ENCODE data around the gene WDR54.

The WDR54 gene

DNA sequence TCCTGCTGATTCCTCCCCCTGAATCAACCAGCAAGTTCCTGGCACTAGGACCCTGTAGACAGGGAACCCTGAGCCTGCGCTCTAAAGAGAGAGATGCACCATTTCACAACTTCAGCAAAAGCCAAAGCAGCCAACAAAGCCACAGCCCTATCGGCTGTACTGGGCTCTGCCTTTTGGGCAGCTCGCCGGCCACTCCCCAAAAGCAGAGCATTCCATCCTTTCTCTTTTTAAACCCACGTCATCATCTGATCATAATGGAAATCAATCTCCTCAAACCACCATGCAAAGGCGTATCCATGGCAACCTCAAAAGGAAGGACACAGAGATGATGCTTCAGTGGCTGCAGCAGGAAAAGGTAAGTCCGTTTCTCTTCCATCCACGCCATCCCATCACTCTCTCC, 36.1 kb upstream of the WDR54 start:
- no peaks in the 10 kb centered on the region for H3K36me3 ChIP-seq (ENCODE audit: control insufficient read depth, insufficient read depth, low read length)
- peaks cover 37% of the 10 kb centered on the region for H3K4me1 ChIP-seq (ENCODE audit: control insufficient read depth, insufficient read depth, low read length)
- no peak overlapping the region for H3K4me3 ChIP-seq (ENCODE audit: low read length)
- no peaks in the 10 kb centered on the region for H3K27me3 ChIP-seq (ENCODE audit: control insufficient read depth, insufficient read depth, low read length)
- H3K9ac ChIP-seq (ENCODE audit: low read length): no peak overlapping the region
- no peaks in the 10 kb centered on the region for H3K9me3 ChIP-seq (ENCODE audit: control insufficient read depth, low read length)

DNA sequence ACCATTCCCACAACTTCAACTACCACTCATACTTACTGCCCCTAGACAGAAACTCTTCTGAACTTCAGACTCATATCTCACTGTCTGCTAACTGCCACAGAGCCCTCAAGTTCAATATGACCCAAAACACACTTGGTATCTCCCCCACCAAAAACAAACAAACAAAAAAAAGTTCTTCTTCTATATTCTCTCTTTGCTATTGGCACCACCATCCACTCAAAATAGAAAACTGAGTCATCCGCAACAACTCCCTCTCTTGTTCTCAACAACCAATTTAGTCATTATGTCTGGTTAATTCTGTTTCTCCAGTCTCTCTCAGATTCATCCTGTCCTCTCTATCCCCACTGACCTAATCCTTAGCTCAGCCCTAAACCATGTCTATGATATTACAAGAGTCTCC, 34.2 kb upstream of the WDR54 start:
- no peak overlapping the region for H3K9ac ChIP-seq (ENCODE audit: low read length)
- peaks cover 37% of the 10 kb centered on the region for H3K4me1 ChIP-seq (ENCODE audit: control insufficient read depth, insufficient read depth, low read length)
- no peaks in the 10 kb centered on the region for H3K36me3 ChIP-seq (ENCODE audit: control insufficient read depth, insufficient read depth, low read length)
- no peaks in the 10 kb centered on the region for H3K27me3 ChIP-seq (ENCODE audit: control insufficient read depth, insufficient read depth, low read length)
- H3K9me3 ChIP-seq (ENCODE audit: control insufficient read depth, low read length): no peaks in the 10 kb centered on the region
- H3K4me3 ChIP-seq (ENCODE audit: low read length): no peak overlapping the region

DNA sequence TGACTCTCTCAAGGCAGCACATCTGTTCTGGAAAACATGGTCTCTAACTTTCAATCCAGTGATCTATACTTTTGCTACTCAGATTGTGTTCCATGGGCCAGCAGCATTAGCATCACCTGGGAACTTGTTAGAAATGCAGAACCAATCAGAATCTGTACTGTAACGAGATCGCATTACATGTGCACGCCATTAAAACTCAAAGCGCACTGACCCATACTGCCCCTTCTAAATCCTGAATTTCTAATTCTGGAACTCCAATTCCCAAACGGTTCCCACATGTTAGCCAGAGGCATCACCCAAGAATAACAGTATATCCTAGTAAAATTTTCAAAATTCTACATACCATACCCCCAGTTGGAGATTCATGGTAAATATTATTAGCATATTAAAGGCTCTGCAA, 30.9 kb upstream of the WDR54 start:
- peaks cover 18% of the 10 kb centered on the region for H3K4me1 ChIP-seq (ENCODE audit: control insufficient read depth, insufficient read depth, low read length)
- no peaks in the 10 kb centered on the region for H3K27me3 ChIP-seq (ENCODE audit: control insufficient read depth, insufficient read depth, low read length)
- H3K36me3 ChIP-seq (ENCODE audit: control insufficient read depth, insufficient read depth, low read length): no peaks in the 10 kb centered on the region
- H3K9me3 ChIP-seq (ENCODE audit: control insufficient read depth, low read length): no peaks in the 10 kb centered on the region
- no peak overlapping the region for H3K4me3 ChIP-seq (ENCODE audit: low read length)
- peak overlapping the region; percentile 91 for H3K9ac ChIP-seq (ENCODE audit: low read length)

DNA sequence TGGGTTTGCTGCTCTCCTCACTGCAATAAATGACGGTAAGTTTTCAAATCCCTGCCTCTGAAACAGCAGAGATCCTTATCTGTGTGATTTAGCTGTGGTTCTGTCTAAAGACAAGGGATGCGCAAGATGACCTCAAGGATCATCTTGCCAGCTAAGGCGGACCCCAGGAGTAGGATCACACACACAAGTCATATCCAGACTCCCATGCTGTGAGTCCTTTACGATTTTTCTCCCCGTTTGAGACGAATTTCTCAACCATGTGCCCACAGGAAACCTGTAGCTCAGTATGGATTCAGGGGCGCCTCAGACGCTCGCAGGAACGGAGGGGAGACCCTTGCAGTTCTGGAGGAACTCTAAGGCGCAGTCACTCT, 30.3 kb upstream of the WDR54 start:
- H3K9ac ChIP-seq (ENCODE audit: low read length): peak overlapping the region; percentile 91

DNA sequence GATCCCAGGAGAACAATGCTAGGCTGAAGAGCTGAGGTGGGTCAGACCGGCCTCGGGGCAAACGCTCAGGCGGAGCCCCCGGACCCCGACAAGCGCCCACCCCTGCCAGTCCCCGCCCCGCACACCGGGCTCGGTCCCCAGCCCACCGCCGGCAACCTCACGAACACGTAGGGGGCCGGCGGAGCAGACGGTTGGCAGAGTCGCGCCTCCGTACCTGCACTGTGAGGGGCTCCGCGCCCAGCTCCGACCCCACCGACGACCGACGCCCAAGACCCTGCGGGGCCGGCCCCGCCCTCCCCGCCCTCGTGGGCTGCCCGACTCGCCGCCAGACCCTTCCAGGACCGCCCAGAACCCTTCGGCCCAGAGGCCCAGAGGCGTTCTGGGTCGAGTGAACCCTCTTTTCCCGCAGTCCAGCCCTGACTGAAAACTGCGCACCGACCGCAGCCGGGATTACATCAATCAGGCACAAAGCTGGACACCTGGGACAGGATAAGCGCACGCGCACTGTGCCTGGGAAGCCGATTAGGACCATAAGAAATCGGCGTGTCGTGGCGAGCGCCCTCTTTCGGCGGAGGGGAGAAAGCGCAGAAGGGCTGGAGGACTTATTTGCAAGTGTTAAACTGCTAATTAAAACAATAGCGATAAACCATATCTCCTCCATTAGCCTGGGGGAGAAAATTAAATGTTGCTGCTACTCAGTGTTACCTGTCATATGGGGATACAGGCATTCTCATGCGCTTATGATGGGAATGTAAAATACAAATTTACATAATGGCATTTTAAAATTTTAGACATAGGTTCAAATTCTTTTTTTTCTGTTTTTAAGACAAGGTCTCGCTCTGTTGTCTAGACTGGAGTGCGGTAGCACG, 29.7 kb upstream of the WDR54 start:
- no peaks in the 10 kb centered on the region for H3K9me3 ChIP-seq (ENCODE audit: control insufficient read depth, low read length)
- peak overlapping the region; percentile 91 for H3K9ac ChIP-seq (ENCODE audit: low read length)
- H3K27me3 ChIP-seq (ENCODE audit: control insufficient read depth, insufficient read depth, low read length): no peaks in the 10 kb centered on the region
- no peaks in the 10 kb centered on the region for H3K36me3 ChIP-seq (ENCODE audit: control insufficient read depth, insufficient read depth, low read length)
- H3K4me3 ChIP-seq (ENCODE audit: low read length): peak overlapping the region; percentile 62
- peaks cover 18% of the 10 kb centered on the region for H3K4me1 ChIP-seq (ENCODE audit: control insufficient read depth, insufficient read depth, low read length)

More for the DNA sequence above, 30.3 kb upstream of the WDR54 start:
- Histone ChIP-seq H3K4me1 (ENCODE audit: control insufficient read depth, insufficient read depth, low read length) (peaks cover 18% of the 10 kb centered on the region), H3K9me3 (ENCODE audit: control insufficient read depth, low read length) (no peaks in the 10 kb centered on the region), H3K27me3 (ENCODE audit: control insufficient read depth, insufficient read depth, low read length) (no peaks in the 10 kb centered on the region), H3K4me3 (ENCODE audit: low read length) (peak overlapping the region; percentile 62), H3K36me3 (ENCODE audit: control insufficient read depth, insufficient read depth, low read length) (no peaks in the 10 kb centered on the region)

DNA sequence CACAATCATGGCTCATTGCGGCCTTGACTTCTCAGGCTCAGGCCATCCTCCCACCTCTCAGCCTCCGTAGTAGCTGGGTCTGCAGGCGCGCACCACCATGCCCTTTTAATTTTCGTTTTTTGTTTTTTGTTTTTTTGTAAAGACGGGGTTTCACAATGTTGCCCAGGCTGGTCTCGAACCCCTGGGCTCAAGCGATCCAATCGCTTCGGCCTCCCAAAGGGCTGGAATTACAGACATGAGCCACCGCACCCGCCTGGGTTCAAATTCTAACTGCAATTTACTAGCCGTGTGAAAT, 29.1 kb upstream of the WDR54 start:
- H3K9ac ChIP-seq (ENCODE audit: low read length): no peak overlapping the region

DNA sequence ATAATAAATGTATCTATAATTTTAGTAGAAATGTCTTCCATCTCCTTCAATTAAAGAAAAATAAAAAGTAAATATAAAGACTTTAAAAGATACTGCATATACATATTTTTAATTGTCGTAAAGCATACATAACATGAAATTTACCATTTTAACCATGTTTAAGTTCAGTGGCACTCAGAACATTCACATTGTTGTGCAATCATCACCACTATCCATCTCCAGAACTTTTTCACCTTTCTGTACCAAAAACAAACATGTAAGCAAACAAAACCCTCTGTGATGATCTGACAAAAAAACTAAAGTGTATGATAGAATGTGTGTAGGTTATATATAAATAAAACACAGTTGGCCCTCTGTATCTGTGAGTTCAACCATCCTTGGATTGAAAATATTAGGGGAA, 28.0 kb upstream of the WDR54 start:
- Histone ChIP-seq H3K4me3 (ENCODE audit: low read length) (no peak overlapping the region), H3K36me3 (ENCODE audit: control insufficient read depth, insufficient read depth, low read length) (no peaks in the 10 kb centered on the region), H3K4me1 (ENCODE audit: control insufficient read depth, insufficient read depth, low read length) (peaks cover 18% of the 10 kb centered on the region), H3K9ac (ENCODE audit: low read length) (no peak overlapping the region), H3K9me3 (ENCODE audit: control insufficient read depth, low read length) (no peaks in the 10 kb centered on the region), H3K27me3 (ENCODE audit: control insufficient read depth, insufficient read depth, low read length) (no peaks in the 10 kb centered on the region)

More for the DNA sequence above, 29.1 kb upstream of the WDR54 start:
- peaks cover 18% of the 10 kb centered on the region for H3K4me1 ChIP-seq (ENCODE audit: control insufficient read depth, insufficient read depth, low read length)
- no peaks in the 10 kb centered on the region for H3K9me3 ChIP-seq (ENCODE audit: control insufficient read depth, low read length)
- no peaks in the 10 kb centered on the region for H3K27me3 ChIP-seq (ENCODE audit: control insufficient read depth, insufficient read depth, low read length)
- H3K36me3 ChIP-seq (ENCODE audit: control insufficient read depth, insufficient read depth, low read length): no peaks in the 10 kb centered on the region
- no peak overlapping the region for H3K4me3 ChIP-seq (ENCODE audit: low read length)

DNA sequence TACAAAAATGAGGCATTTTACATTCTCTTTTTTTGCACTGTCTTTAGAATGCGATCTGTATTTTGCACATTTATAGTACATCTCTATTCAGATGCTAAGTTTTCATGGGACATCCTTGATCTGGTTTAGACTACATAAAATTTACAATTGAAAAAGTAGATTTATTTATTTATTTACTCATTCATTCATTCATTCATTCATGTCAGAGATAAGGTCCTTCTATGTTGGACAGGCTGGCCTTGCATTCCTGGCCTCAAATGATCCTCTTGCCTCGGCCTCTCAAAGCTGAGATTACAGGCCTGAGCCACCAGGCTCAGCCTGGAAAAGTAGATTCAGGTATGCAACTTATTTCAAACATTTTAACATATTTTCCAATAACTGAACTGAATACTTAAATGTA, 25.4 kb upstream of the WDR54 start:
- Histone ChIP-seq H3K36me3 (ENCODE audit: control insufficient read depth, insufficient read depth, low read length) (no peaks in the 10 kb centered on the region), H3K4me3 (ENCODE audit: low read length) (no peak overlapping the region), H3K9ac (ENCODE audit: low read length) (no peak overlapping the region), H3K9me3 (ENCODE audit: control insufficient read depth, low read length) (no peaks in the 10 kb centered on the region), H3K4me1 (ENCODE audit: control insufficient read depth, insufficient read depth, low read length) (no peaks in the 10 kb centered on the region), H3K27me3 (ENCODE audit: control insufficient read depth, insufficient read depth, low read length) (no peaks in the 10 kb centered on the region)

DNA sequence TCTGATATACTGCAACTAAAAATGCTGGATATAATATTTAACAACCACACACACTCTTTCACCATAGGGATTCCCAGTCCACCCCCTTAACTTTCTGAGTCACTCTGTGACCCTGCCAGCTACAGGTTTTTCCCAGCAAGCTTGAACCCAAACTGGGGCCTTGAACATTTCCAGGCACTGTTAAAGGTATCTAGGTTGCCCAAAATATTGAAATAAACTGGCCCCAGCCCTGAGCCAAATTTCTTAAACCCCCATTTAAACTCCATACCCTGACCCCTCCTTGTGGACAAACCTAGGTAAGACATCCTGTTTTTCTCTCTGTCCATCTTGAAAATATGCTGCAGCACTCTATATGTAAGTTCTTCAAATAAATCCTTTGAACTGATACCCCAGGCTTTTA, 21.7 kb upstream of the WDR54 start:
- H3K4me3 ChIP-seq (ENCODE audit: low read length): no peak overlapping the region
- H3K36me3 ChIP-seq (ENCODE audit: control insufficient read depth, insufficient read depth, low read length): no peaks in the 10 kb centered on the region
- no peak overlapping the region for H3K9ac ChIP-seq (ENCODE audit: low read length)
- H3K4me1 ChIP-seq (ENCODE audit: control insufficient read depth, insufficient read depth, low read length): no peaks in the 10 kb centered on the region
- H3K27me3 ChIP-seq (ENCODE audit: control insufficient read depth, insufficient read depth, low read length): no peaks in the 10 kb centered on the region
- H3K9me3 ChIP-seq (ENCODE audit: control insufficient read depth, low read length): no peaks in the 10 kb centered on the region

DNA sequence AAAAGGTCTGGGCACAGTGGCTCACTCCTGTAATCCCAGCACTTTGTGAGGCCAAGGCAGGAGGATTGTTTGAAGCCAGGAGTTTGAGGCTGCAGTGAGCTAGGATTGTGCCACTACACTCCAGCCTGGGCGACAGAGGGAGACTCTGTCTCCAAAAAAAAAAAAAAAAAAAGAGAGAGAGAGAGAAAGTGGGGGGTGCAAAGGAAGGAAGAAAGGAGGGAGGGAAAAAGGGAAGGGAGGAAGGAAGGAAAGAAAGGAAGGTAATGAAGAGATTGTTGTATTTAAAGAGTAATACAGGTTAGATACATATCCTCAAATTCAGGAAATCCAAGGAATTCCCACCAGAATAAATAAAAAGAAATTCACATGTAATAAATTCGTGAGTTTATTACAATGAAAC, 19.6 kb upstream of the WDR54 start:
- no peaks in the 10 kb centered on the region for H3K9me3 ChIP-seq (ENCODE audit: control insufficient read depth, low read length)
- H3K4me3 ChIP-seq (ENCODE audit: low read length): no peak overlapping the region
- no peaks in the 10 kb centered on the region for H3K4me1 ChIP-seq (ENCODE audit: control insufficient read depth, insufficient read depth, low read length)
- H3K9ac ChIP-seq (ENCODE audit: low read length): no peak overlapping the region
- H3K36me3 ChIP-seq (ENCODE audit: control insufficient read depth, insufficient read depth, low read length): no peaks in the 10 kb centered on the region
- H3K27me3 ChIP-seq (ENCODE audit: control insufficient read depth, insufficient read depth, low read length): no peaks in the 10 kb centered on the region

DNA sequence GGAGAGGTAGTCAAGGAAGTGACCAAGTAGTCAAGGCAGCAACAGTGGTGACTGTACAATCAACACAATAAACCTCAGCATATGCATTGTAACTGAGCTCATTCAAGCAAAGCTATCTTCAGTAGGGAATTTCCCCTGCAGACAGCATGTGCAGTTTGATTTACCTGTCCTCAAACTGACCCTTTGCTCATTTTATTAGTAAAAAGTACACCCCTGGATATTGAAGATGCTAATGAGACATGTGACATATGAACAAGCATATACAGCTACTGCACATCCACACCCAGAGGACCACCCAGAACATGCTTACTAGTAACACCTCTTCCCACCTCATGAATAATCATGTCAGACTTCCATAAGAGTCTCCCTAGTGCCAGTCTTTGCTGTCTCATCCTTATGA, 15.5 kb upstream of the WDR54 start:
- no peaks in the 10 kb centered on the region for H3K4me1 ChIP-seq (ENCODE audit: control insufficient read depth, insufficient read depth, low read length)

DNA sequence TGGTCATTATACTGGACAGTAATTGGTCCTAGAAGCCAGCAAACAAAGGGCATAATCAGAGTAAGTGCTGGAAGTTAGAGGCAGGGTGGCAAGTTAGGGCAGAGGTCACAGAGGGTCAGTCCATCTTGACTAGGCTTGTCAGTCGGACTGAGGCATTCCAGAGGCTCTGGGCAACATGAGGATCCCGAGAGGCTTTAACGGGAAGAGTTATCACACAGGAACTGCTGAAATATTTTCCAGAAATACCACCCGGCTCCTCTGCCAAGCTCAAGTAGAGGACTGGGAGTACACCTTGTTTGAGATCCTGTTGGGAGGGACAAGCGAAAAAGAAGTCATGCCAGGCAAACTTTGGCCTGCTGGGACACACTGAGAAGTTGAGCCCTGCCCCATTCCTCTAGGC, 13.8 kb upstream of the WDR54 start:
- Histone ChIP-seq H3K36me3 (ENCODE audit: control insufficient read depth, insufficient read depth, low read length) (no peaks in the 10 kb centered on the region), H3K9me3 (ENCODE audit: control insufficient read depth, low read length) (no peaks in the 10 kb centered on the region), H3K4me3 (ENCODE audit: low read length) (no peak overlapping the region), H3K27me3 (ENCODE audit: control insufficient read depth, insufficient read depth, low read length) (no peaks in the 10 kb centered on the region), H3K4me1 (ENCODE audit: control insufficient read depth, insufficient read depth, low read length) (no peaks in the 10 kb centered on the region), H3K9ac (ENCODE audit: low read length) (no peak overlapping the region)

More for the DNA sequence above, 15.5 kb upstream of the WDR54 start:
- no peak overlapping the region for H3K4me3 ChIP-seq (ENCODE audit: low read length)
- no peaks in the 10 kb centered on the region for H3K36me3 ChIP-seq (ENCODE audit: control insufficient read depth, insufficient read depth, low read length)
- H3K27me3 ChIP-seq (ENCODE audit: control insufficient read depth, insufficient read depth, low read length): no peaks in the 10 kb centered on the region
- H3K9ac ChIP-seq (ENCODE audit: low read length): no peak overlapping the region
- H3K9me3 ChIP-seq (ENCODE audit: control insufficient read depth, low read length): no peaks in the 10 kb centered on the region
